ENCODE results near the gene ADAMTSL2. TPM values are rescaled to one million over a fixed set of nuclear protein-coding genes. Genes with fewer than 3 reads are reported as not detected.

The ADAMTSL2 gene
- total and polyA plus RNA-seq, 4 experiments from 2014 or later, result 0.07 to 0.17 (median 0.09) TPM; not detected in 1

GRCh38 chr9:133613432-133613831 is 78.9 kb downstream of the ADAMTSL2 start:
- Histone ChIP-seq H3K27me3 (ENCODE audit: insufficient read depth, low read length) (peaks cover 8% of the 10 kb centered on the region), H3K4me3 (ENCODE audit: low read length in 2 of 2) (no peak overlapping the region), H3K36me3 (ENCODE audit: insufficient read depth, low read length) (no peaks in the 10 kb centered on the region), H3K27ac (ENCODE audit: low read depth, low read length) (no peak overlapping the region), H3K4me1 (ENCODE audit: insufficient read depth, low read length) (no peaks in the 10 kb centered on the region), H3K9me3 (ENCODE audit: control insufficient read depth in 1 of 2, low read length in 2 of 2) (no peaks in the 10 kb centered on the region)
- Mint-ChIP-seq H3K4me3 (no peak overlapping the region), H3K9me3 (peaks cover 0 to 2% (median 0%) of the 10 kb centered on the region in 8 donors), H3K27me3 (peaks cover 10 to 20% of the 10 kb centered on the region in 2 donors), H3K4me1 (peaks cover 0 to 11% (median 7%) of the 10 kb centered on the region in 4 donors), H3K27ac (no peak overlapping the region), H3K36me3 (no peaks in the 10 kb centered on the region)
- POLR2A ChIA-PET (ENCODE audit: partially characterized antibody), result no interaction called here
- CTCF ChIA-PET (ENCODE audit: partially characterized antibody), result no interaction called here
- no peak for DNase-seq
- intact Hi-C loops (cut with micrococcal nuclease), result no loop called here

GRCh38 chr9:133614056-133614455 is 79.6 kb downstream of the ADAMTSL2 start:
- ChIA-PET POLR2A (ENCODE audit: partially characterized antibody) (no interaction called here), CTCF (ENCODE audit: partially characterized antibody) (no interaction called here)
- Histone ChIP-seq H3K27me3 (ENCODE audit: insufficient read depth, low read length) (peaks cover 5% of the 10 kb centered on the region), H3K9me3 (ENCODE audit: control insufficient read depth in 1 of 2, low read length in 2 of 2) (no peaks in the 10 kb centered on the region), H3K4me3 (ENCODE audit: low read length in 2 of 2) (no peak overlapping the region), H3K4me1 (ENCODE audit: insufficient read depth, low read length) (peaks cover 2% of the 10 kb centered on the region), H3K27ac (ENCODE audit: low read depth, low read length) (no peak overlapping the region), H3K36me3 (ENCODE audit: insufficient read depth, low read length) (no peaks in the 10 kb centered on the region)
- no peak overlapping the region for H3K27ac Mint-ChIP-seq
- H3K9me3 Mint-ChIP-seq, result peaks cover 0 to 2% (median 0%) of the 10 kb centered on the region in 8 donors
- no peak overlapping the region for H3K4me3 Mint-ChIP-seq
- no peaks in the 10 kb centered on the region for H3K36me3 Mint-ChIP-seq
- H3K4me1 Mint-ChIP-seq, result peaks cover 0 to 17% (median 10%) of the 10 kb centered on the region in 4 donors
- peaks cover 8 to 19% of the 10 kb centered on the region in 2 donors for H3K27me3 Mint-ChIP-seq
- intact Hi-C loops (cut with micrococcal nuclease), result no loop called here
- no peak for DNase-seq

- Histone ChIP-seq H3K9me3 (ENCODE audit: control insufficient read depth in 1 of 2, low read length in 2 of 2) (no peaks in the 10 kb centered on the region), H3K27ac (ENCODE audit: low read depth, low read length) (no peak overlapping the region), H3K36me3 (ENCODE audit: insufficient read depth, low read length) (no peaks in the 10 kb centered on the region), H3K27me3 (ENCODE audit: insufficient read depth, low read length) (peaks cover 4% of the 10 kb centered on the region), H3K4me3 (ENCODE audit: low read length in 2 of 2) (no peak overlapping the region), H3K4me1 (ENCODE audit: insufficient read depth, low read length) (peaks cover 9% of the 10 kb centered on the region)
- Mint-ChIP-seq H3K4me3 (no peak overlapping the region), H3K27ac (no peak overlapping the region), H3K27me3 (peaks cover 6 to 16% of the 10 kb centered on the region in 2 donors), H3K4me1 (peaks cover 1 to 21% (median 13%) of the 10 kb centered on the region in 4 donors), H3K36me3 (no peaks in the 10 kb centered on the region), H3K9me3 (peaks cover 0 to 2% (median 0%) of the 10 kb centered on the region in 8 donors)
- ChIA-PET CTCF (ENCODE audit: partially characterized antibody) (no interaction called here), POLR2A (ENCODE audit: partially characterized antibody) (no interaction called here)
- no peak for DNase-seq
- intact Hi-C loops (cut with micrococcal nuclease), result no loop called here
These were observed 80.2 kb downstream of the ADAMTSL2 start for GRCh38 chr9:133614678-133615077.

GRCh38 chr9:133615186-133615585 is 80.7 kb downstream of the ADAMTSL2 start:
- Histone ChIP-seq H3K9me3 (ENCODE audit: control insufficient read depth in 1 of 2, low read length in 2 of 2) (no peaks in the 10 kb centered on the region), H3K36me3 (ENCODE audit: insufficient read depth, low read length) (no peaks in the 10 kb centered on the region), H3K4me3 (ENCODE audit: low read length in 2 of 2) (no peak overlapping the region), H3K4me1 (ENCODE audit: insufficient read depth, low read length) (peaks cover 14% of the 10 kb centered on the region), H3K27me3 (ENCODE audit: insufficient read depth, low read length) (no peaks in the 10 kb centered on the region), H3K27ac (ENCODE audit: low read depth, low read length) (no peak overlapping the region)
- no peaks in the 10 kb centered on the region for H3K36me3 Mint-ChIP-seq
- peaks cover 6 to 23% (median 17%) of the 10 kb centered on the region in 4 donors for H3K4me1 Mint-ChIP-seq
- DNase-seq, result no peak
- peaks cover 0 to 2% (median 0%) of the 10 kb centered on the region in 8 donors for H3K9me3 Mint-ChIP-seq
- POLR2A ChIA-PET (ENCODE audit: partially characterized antibody), result no interaction called here
- no peak overlapping the region for H3K27ac Mint-ChIP-seq
- no peak overlapping the region for H3K4me3 Mint-ChIP-seq
- CTCF ChIA-PET (ENCODE audit: partially characterized antibody), result no interaction called here
- H3K27me3 Mint-ChIP-seq, result peaks cover 2 to 13% of the 10 kb centered on the region in 2 donors
- intact Hi-C loops (cut with micrococcal nuclease), result no loop called here

GRCh38 chr9:133615606-133616188 is 81.2 kb downstream of the ADAMTSL2 start:
- Mint-ChIP-seq H3K27me3 (peaks cover 0 to 9% of the 10 kb centered on the region in 2 donors), H3K4me1 (peaks cover 7 to 26% (median 20%) of the 10 kb centered on the region in 4 donors), H3K9me3 (peaks cover 0 to 2% (median 0%) of the 10 kb centered on the region in 8 donors), H3K36me3 (no peaks in the 10 kb centered on the region), H3K27ac (no peak overlapping the region), H3K4me3 (no peak overlapping the region)
- DNase-seq, result no peak
- H3K9me3 ChIP-seq (ENCODE audit: control insufficient read depth in 1 of 2, low read length in 2 of 2), result no peaks in the 10 kb centered on the region
- ChIA-PET CTCF (ENCODE audit: partially characterized antibody) (no interaction called here), POLR2A (ENCODE audit: partially characterized antibody) (no interaction called here)
- H3K4me3 ChIP-seq (ENCODE audit: low read length in 2 of 2), result no peak overlapping the region
- H3K27me3 ChIP-seq (ENCODE audit: insufficient read depth, low read length), result no peaks in the 10 kb centered on the region
- intact Hi-C loops (cut with micrococcal nuclease), result no loop called here
- no peaks in the 10 kb centered on the region for H3K36me3 ChIP-seq (ENCODE audit: insufficient read depth, low read length)
- H3K4me1 ChIP-seq (ENCODE audit: insufficient read depth, low read length), result peaks cover 19% of the 10 kb centered on the region
- no peak overlapping the region for H3K27ac ChIP-seq (ENCODE audit: low read depth, low read length)

- H3K36me3 Mint-ChIP-seq, result no peaks in the 10 kb centered on the region
- H3K36me3 ChIP-seq (ENCODE audit: insufficient read depth, low read length), result no peaks in the 10 kb centered on the region
- H3K4me3 Mint-ChIP-seq, result no peak overlapping the region
- no peak overlapping the region for H3K27ac Mint-ChIP-seq
- H3K9me3 ChIP-seq (ENCODE audit: control insufficient read depth in 1 of 2, low read length in 2 of 2), result no peaks in the 10 kb centered on the region
- POLR2A ChIA-PET (ENCODE audit: partially characterized antibody), result no interaction called here
- H3K27me3 Mint-ChIP-seq, result peaks cover 0 to 4% of the 10 kb centered on the region in 2 donors
- peaks cover 0 to 2% (median 0%) of the 10 kb centered on the region in 8 donors for H3K9me3 Mint-ChIP-seq
- peaks cover 15 to 35% (median 28%) of the 10 kb centered on the region in 4 donors for H3K4me1 Mint-ChIP-seq
- H3K4me1 ChIP-seq (ENCODE audit: insufficient read depth, low read length), result peaks cover 25% of the 10 kb centered on the region
- no peak for DNase-seq
- intact Hi-C loops (cut with micrococcal nuclease), result no loop called here
- CTCF ChIA-PET (ENCODE audit: partially characterized antibody), result no interaction called here
- H3K27me3 ChIP-seq (ENCODE audit: insufficient read depth, low read length), result no peaks in the 10 kb centered on the region
- H3K27ac ChIP-seq (ENCODE audit: low read depth, low read length), result no peak overlapping the region
- H3K4me3 ChIP-seq (ENCODE audit: low read length in 2 of 2), result no peak overlapping the region
These were observed 82.3 kb downstream of the ADAMTSL2 start for GRCh38 chr9:133616643-133617405.

GRCh38 chr9:133618726-133619125 is 84.2 kb downstream of the ADAMTSL2 start:
- H3K27me3 Mint-ChIP-seq, result no peaks in the 10 kb centered on the region
- no peak overlapping the region for H3K27ac ChIP-seq (ENCODE audit: low read depth, low read length)
- H3K4me1 Mint-ChIP-seq, result peaks cover 19 to 49% (median 39%) of the 10 kb centered on the region in 4 donors
- no peaks in the 10 kb centered on the region for H3K36me3 Mint-ChIP-seq
- peak overlapping the region in 1 of 7 donors; percentile 2 for H3K27ac Mint-ChIP-seq
- ChIA-PET CTCF (ENCODE audit: partially characterized antibody) (no interaction called here), POLR2A (ENCODE audit: partially characterized antibody) (no interaction called here)
- H3K36me3 ChIP-seq (ENCODE audit: insufficient read depth, low read length), result no peaks in the 10 kb centered on the region
- H3K4me3 Mint-ChIP-seq, result no peak overlapping the region
- peaks cover 0 to 2% (median 0%) of the 10 kb centered on the region in 8 donors for H3K9me3 Mint-ChIP-seq
- peaks cover 30% of the 10 kb centered on the region for H3K4me1 ChIP-seq (ENCODE audit: insufficient read depth, low read length)
- no peaks in the 10 kb centered on the region for H3K9me3 ChIP-seq (ENCODE audit: control insufficient read depth in 1 of 2, low read length in 2 of 2)
- DNase-seq, result no peak
- no peak overlapping the region for H3K4me3 ChIP-seq (ENCODE audit: low read length in 2 of 2)
- no peaks in the 10 kb centered on the region for H3K27me3 ChIP-seq (ENCODE audit: insufficient read depth, low read length)
- intact Hi-C loops (cut with micrococcal nuclease), result no loop called here

Measured in CD4-positive, alpha-beta memory T cell (primary cell).